ENCODE data around the gene FHL5.
"Not testable (repeated sequence)": the region's sequence is repeated elsewhere in the genome, so short reads cannot be mapped to it uniquely, and the experiment has no call there.

The FHL5 gene, protein sequence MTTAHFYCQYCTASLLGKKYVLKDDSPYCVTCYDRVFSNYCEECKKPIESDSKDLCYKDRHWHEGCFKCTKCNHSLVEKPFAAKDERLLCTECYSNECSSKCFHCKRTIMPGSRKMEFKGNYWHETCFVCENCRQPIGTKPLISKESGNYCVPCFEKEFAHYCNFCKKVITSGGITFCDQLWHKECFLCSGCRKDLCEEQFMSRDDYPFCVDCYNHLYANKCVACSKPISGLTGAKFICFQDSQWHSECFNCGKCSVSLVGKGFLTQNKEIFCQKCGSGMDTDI

DNA sequence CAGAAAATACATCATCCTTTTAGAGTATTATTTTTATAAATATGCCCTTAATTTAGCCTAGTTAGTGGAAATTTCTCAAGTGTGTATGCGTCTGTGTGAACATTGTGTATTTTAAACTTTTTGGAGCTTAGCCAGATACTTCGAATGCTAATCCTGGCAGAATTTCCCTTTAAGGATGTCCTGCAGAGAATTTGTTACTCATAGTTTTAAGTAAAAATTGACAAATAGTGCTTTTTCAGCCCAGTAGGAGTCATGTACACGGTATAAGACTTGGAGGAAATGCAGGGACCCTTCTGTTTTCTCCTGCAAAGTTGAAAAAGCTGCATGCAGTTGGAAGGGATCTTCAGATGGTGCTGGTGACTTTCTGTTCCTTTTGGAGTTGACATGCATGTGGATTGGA, at the start of gene FHL5:
Gene FHL5 (plus strand): TSS at position 243 of the 400 bp plus-strand sequence. CDS start 40,486 bp downstream, outside the sequence.
- no peak for DNase-seq

DNA sequence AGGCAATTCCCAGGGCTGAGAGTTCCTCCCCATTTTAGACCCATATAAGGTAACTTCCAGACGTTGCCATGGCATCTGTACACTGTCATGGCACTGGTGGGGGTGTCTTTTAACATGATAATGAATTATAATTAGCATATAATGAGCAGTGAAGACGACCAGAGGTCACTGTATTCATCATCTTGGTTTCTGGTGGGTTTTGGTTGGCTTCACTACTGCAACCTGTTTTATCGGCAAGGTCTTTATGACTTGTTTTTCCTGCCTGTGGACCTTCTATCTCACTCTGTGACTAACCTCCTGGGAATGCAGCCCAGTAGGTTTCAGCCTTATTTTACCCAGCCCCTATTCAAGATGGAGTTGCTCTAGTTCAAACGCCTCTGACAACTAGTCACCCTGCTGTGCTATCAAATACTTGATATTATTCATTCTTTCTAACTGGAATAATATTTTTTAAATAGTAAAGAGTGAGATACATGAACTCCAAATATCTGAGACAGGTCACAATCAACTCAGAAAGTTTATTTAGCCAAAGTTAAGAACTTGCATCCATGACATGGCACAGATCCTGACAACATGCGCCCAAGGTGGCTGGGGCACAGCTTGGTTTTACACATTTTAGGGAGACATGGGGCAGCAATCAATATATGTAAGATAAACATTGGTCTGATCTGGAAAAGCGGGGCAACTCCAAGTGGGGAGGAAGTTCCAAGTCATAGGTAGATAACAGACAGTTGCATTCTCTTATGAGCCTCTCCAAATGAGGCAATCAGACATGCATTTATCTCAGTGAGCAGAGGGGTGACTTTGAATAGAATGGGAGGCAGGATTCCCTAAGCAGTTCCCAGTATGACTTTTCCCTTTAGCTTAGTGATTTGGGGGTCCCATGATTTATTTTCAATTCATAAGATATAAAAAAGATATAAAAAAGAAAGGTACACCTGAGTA, 42.5 kb upstream of the FHL5 start:
- peak in 1 of 3 experiments; percentile 49 for DNase-seq

DNA sequence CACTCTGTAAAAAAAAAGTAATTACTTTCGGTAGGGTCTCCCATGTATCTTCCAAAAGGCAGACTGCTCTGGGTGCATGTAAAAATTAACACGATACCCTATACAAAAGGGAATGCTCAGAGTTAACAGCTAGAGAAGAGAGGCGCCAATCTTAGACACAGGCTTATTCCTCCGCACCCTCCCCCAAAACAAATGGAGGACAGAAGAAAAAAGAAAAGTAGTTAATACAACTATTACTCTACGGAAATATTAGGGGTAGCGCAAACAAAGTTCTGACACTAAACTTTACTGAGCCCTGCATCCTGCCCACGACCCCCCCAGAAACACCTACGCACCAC, 41.7 kb upstream of the FHL5 start:
- DNase-seq = no peak

DNA sequence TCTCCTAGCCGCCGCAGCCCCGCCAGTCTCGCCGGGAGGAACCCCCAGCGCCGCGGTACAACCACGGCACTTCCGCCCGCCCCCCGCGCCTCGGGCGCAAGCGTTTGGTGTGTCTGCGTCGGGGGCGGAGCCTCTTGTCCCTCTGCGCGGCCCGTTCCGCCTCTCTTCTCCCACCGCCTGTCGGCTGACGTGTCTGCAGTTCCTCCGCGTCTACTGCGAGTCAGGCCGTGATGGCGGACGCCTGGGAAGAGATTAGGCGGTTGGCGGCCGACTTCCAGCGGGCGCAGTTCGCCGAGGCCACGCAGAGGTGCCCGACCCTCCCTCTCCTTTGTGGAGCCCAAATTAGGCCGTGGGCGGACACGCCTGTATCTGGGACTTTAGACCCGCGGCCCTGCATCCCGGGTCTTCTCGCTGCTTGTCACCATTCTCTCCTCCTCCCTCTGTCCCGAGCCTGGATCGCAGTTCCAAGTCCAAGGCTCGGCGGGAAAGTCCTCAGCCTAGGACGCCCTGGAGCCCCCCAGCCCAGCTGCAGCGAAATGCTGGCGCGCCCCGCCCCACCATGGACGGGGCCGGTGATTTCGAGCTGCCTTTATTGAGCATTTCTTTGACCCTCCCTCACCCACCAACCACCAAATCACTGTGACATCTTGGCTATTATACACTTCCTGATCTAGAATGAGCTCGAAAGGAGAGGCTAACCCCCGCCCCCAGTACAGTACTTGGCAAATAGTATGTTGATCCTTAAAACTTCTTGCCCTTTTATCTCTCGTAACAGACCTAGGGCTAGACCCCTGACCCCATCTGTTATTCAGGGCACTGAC, 41.1 kb upstream of the FHL5 start, which contains the start of gene UFL1:
Gene UFL1 (plus strand): TSS at position 163 of the 821 bp plus-strand sequence. CDS start 68 bp downstream, at position 231.
- DNase-seq = peak; percentile 91 to 95 (median 94)

DNA sequence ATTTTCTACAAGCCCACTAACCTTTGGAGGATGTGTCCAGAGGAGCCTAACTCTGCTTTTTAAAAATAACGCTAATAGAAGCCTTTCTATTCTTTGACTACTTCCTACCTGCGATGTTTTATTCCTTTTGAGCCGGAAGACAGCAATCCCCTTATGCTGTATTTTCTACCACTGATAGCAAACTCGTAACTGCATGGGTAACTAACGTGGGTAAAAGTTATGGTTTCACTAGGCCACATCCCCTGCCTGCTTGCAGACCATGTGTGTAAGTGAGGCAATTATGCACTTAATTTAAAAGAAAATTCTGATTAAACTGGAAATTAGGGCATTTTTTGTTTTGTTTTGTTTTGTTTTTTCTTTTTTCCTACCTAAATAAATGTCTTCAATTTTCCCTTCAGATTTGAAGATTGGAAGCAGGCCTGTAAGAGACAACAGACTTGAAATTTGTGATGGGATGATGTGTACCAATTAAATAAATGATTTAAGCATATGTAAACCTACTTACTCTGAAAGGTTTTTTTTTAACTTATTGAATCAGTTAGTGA, 40.4 kb upstream of the FHL5 start:
- DNase-seq = peak in 1 of 3 experiments; percentile 59

DNA sequence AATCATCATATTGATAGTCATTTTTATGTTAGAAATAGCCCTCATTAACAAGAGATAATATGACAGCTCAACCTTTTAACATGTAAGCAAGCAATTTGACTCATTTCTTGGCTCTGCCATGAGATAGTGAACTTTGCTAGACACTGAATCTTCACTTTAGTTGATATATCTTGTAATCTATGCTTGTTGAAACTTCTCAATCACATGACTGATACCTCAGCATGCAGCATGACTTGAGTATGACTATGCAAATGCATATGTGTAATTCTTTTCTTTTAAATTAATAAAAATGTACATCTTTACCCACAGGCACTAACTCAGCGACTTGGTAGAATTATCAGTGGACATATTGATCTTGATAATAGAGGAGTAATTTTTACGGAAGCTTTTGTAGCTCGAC, 34.7 kb upstream of the FHL5 start:
- DNase-seq = no peak

DNA sequence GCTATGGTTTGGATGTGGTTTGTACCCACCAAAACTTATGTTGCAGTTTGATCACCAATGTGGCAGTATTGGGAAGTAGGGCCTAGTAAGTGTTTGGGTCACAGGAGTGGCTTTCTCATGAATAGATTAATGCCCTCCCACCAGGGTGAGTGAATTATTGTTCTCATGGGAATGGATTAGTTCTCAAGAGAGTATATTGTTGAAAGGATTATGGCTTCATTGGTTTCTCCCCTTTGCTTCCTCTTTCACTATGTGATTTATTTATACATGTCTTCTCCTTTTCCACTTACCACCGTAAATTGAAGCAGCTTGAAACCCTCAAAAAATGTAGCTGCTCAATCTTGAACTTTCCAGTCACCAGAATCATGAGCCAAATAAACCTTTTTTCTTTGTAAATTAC, 30.5 kb upstream of the FHL5 start:
- DNase-seq = no peak

DNA sequence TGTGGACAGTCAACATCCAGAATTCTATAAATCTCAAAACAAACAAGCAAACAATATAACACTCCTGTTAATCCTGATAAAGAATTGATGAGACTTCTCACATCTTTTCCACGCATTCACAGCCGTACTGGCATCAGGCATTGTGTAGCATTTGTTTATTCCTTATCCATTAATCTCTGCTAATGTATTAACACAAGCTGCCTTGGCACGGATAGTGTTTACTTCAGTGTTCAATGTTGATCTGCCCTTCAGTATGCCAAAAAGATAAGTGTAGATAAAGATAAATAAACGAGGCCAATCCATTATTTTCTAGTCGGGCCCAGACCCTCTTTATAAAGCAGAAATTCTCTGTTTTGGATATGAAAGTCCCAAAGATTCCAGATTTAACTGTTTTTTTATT, 25.2 kb upstream of the FHL5 start:
- no peak for DNase-seq

DNA sequence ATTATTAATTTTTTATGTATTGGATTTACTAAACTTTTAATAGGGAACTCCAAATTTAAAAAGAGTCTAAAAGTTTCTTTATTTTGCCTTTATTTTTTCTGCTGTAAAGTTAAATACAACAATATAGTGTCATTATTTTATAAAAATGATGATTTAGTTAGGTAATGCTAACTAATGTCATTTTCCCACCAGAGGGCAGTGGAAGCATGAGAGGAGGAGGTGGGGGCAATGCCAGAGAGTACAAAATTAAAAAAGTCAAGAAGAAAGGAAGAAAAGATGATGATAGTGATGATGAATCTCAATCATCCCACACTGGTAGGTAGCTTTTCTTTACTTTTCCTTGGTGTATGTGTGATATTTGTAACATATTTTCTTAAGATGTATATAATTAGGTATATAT, 20.2 kb upstream of the FHL5 start:
- DNase-seq = peak in 2 of 3 experiments; percentile 24 to 32

DNA sequence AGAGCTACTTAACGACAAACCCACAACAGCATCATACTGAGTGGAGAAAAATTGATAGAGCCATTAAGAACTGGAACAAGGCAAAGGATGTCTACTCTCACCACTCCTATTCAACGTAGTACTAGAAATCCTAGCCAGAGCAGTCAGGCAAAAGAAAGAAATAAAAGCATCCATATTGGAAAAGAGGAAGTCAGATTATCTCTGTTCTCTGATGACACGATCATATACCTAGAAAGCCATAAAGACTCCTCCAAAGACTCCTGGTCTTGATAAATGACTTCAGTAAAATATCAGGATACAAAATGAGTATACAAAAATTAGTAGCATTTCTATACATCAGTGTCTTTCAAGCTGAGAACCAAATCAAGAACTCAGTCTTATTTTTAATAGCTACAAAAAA, 17.0 kb upstream of the FHL5 start:
- DNase-seq = no peak

DNA sequence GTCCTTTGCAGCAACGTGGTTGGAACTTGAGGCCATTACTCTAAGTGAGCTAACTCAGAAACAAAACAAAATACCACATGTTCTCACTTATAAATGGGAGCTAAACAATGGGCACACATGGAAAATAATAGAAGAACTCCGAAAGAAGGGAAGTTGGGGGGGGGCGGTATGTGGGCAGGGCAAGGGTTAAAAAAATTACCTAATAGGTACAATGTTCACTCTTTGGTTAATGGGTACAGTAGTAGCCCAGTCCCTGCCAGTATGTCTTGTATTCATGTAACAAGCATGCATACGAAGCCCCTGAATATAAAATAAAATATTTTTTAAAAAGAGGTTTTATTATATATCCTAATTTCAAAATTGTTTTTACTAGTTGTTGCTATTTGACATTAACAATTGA, 15.3 kb upstream of the FHL5 start:
- no peak for DNase-seq

DNA sequence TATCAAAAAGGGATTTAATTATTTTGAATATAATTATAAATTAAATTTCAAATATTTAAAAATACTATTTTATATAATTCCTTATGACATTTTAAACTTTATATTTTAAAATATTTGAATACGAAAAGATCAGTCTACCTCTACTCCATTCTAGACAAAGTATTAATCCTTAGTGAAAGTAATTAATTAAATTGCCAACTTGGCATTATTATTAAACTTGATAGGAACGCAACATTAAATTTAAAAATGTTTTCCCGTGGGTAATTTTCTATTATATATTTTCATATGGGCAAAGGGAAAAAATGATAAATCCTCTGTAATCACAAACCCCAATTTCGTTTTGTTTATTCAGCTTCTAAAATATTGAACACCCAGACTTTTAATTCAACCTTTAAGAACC, 8.4 kb upstream of the FHL5 start:
- no peak for DNase-seq

DNA sequence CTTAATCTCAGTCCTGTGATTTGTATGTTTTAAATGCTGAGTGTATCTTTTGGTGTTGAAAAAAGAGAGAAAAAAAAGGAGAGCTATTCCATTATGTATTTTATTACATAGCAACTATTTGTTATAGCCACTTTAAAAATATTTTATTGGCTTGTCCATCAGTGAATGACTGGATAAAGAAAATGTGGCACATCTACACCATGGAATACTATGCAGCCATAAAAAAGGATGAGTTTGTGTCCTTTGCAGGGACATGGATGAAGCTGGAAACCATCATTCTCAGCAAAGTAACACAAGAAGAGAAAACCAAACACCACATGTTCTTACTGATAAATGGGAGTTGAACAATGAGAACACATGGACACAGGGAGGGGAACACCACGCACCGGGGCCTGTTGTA, 3.2 kb upstream of the FHL5 start:
- DNase-seq = not testable (repeated sequence)

DNA sequence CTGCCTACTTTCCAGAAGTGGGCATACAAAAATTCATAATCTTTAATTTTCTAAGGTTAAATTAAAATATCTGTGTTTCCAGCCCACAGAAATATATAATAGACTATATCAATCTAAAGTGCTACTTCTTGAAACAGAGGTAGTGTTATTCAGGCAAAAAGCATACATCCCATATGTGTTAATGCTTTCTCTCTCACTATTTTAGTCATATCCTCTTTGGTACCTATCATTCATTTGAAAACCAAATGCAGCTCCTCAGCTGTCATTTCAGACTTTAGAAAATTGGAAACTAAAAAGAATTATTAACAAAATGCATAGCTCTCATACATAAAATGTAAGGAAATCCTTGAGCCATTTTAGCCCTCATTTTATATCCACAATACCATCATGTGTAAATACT, 925 bp downstream of the FHL5 start:
- DNase-seq = no peak

DNA sequence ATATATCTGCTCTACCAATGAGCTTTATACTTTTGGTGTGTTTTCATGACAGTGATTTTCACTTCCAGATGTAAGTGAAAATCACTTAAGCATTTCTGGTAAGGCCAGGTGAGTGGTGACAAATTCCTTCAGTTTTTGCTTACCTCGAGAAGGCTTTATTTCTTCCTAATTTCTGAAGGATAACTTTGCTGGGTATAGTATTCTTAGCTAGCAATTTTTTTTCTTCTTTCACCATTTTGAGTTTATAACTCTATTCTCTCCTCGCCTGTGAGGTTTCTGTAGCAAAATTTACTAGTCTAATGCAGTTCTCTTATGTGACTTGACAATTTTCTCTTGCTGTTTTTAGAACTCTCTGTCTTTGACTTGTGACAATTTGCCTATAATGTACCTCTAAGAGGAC, 7.1 kb downstream of the FHL5 start:
- no peak for DNase-seq

DNA sequence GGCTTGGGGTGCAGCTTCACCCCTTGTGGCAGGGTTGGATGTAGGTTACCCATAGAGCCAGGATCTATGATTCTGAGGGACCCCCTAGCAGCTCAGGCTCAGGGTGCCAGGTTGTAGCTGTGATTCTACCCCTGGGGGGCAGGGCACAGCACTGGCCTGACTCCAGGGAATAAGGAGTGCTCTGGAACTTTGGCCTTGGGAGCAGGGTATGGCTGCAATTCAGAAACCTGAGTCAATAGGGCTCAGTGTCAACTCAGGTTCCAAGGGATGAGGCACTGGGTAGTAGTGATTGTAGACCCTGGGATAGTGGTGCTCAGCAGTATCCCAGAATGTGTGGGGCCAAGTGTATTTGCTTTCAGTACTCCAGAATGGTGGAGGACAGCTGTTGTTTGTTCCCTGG, 8.6 kb downstream of the FHL5 start:
- DNase-seq = no peak

DNA sequence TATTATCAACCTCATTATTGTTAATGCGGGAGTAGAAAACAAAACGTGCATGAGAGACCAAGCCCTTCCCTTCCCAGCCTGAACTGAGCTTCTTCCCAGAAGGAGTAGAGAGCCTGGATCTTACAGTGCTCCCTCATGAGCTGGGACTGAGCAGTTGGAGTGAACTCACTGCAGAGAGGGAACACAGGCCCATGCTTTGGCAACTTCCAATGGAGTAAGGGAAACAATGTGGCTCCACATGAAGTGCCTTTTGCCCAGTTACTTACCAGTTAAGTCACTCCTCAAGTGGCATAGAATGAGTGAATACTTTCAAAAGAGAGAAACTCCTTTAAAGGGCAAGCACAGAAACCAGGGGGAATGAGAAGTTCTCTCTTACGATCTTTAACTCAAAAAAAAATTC, 12.4 kb downstream of the FHL5 start:
- no peak for DNase-seq

DNA sequence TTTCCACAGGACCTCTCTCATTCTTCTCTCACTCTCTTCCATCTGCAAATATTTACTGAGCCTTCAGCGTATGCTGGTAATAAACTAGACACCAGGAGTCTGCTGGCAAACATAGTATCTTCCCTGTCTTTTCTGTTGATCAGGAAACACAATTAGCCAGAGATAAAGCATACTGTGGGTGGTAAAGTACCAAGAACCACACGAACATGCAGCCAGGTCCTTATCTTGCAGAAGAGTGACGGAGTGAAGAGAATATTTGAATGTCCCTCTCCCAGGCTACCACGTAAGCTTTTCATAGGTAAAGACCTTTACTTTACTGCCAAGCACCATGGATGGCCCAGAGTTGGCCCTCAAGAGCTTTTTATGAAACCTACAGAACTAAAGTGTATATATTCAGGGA, 13.3 kb downstream of the FHL5 start:
- DNase-seq = no peak

DNA sequence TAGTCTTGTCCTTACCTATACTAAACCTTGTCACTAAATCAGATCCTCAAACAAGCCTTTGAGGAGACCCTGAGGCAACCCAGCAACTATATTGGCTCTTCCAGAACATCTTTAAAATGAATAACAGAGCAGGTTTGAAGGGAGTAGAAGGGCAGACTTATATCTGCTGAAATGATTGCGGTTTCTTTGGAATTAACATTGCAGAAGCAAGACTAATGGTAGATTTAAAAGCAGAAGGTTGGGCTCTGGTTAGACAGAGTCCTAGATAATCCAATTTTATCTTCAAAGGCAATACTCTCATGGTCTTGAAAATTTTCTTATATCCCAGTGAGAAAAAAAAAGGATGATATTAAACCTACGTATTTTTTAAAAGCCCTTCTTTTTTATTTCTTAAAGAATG, 19.1 kb downstream of the FHL5 start:
- DNase-seq = no peak

DNA sequence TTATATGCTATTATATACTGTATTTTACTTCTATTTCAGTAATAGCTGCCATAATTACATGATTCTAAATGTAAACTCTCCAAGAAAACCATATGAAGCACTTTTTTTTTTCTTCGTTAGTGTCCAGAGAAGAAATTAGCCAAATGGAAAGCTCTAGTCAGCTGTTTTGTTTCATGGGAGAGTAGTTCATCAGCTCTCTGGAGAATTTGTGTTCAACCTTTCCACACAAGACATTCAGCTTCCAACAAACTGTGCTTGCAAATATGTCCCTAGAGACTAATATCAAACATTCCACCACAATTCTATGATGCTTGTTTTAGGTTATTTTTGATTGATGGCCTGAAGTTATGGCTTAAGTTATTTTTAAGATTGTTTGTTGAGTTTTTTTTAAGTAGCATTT, 19.5 kb downstream of the FHL5 start:
- no peak for DNase-seq

DNA sequence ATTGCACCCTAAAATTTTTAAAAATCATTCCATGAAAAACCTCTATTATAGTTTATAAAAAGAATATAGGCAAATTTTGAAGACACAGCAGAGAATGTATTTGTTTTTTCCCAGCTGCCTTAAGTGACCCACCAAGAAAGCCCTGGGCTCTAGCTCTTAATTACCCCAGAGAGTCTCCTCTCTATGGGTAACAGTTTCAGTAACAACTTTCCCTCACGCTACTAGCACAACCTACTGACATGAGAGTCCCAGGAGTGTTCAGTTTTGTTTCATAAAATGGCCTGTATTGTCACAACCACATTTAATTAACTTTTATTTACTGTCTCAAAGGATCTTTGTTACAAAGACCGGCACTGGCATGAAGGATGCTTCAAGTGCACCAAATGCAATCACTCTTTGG, 41.5 kb downstream of the FHL5 start:
- DNase-seq = peak in 1 of 3 experiments; percentile 96

DNA sequence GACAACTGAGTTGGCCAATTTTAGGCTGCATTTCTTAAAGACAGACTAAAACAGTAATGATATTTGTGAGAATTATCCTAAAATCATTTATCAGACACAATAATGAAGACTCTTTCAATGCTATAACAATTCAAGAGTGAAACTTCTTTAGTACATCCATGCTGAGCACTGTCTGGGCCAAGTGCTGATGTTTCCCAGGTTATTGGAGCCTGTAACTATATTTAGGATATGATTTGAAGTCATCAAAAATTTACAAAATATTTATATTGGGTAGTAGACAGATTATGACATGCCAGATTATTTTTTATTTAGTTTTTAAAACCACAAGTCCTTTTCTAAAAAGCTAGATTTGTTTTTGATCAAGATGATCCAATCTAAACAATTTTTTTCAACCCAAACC, 45.1 kb downstream of the FHL5 start:
- no peak for DNase-seq

DNA sequence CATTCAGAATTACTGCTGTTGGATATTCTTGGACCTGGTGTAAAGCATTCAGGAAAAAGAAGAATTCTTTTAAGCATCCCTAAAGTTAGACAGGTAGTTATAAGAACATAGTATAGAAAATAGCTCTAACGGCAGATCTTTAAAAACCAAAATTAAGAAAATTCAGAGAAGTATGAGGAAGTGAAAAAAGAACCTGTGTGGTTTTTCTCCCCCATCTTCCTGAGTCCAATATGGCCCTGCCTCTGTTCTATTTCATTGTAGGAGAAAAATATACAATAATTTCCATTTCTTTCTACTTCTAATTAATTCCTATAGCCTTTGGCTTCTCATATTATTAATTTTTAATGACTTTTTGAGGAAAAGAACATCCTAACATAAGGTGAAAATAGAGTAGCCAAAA, 47.1 kb downstream of the FHL5 start:
- DNase-seq = no peak
